HepG2 (cell line): ENCODE measurements around the gene AGER. TPM values are rescaled to one million over a fixed set of nuclear protein-coding genes. Genes with fewer than 3 reads are reported as not detected.
A peak's percentile ranks its signal among the peaks of the same experiment; 100 is the strongest.

Source experiments
- ARID3A ChIP-seq: IDR thresholded peaks from 2 replicates; pipeline ENCODE4 v1.6.1; 2012; ENCODE audit warnings: low read depth, low read length, improper control_type of control experiment
- ARID4A ChIP-seq: sonication (generic); formaldehyde crosslinking; IDR thresholded peaks from 2 replicates; pipeline ENCODE4 v1.5.0; 2020; ENCODE audit warnings: mild to moderate bottlenecking, missing genetic modification reagents, borderline replicate concordance
- ATF7-NPFF ChIP-seq: sonication (generic); formaldehyde crosslinking; IDR thresholded peaks from 2 replicates; pipeline ENCODE4 v1.8.1; 2023; ENCODE audit warnings: mild to moderate bottlenecking, low read depth, missing genetic modification reagents, moderate library complexity
- CBX1 ChIP-seq: IDR thresholded peaks from one replicate; pipeline ENCODE4 v1.6.1; 2016; ENCODE audit warnings: antibody characterized with exemption, low read depth
- CEBPZ ChIP-seq: IDR thresholded peaks from 2 replicates; pipeline ENCODE4 v1.6.1; 2012; ENCODE audit warnings: low read length, improper control_type of control experiment
- HNRNPUL1 ChIP-seq: fragments of 200-400 bp; formaldehyde crosslinking; IDR thresholded peaks from 2 replicates; pipeline ENCODE4 v1.6.1; 2017; ENCODE audit warnings: low read depth, mild to moderate bottlenecking, low read length, moderate library complexity
- MAFK ChIP-seq, 2 experiments: IDR thresholded peaks in 1 of 2; conservative IDR thresholded peaks in 1 of 2; 2 replicates each; pipeline ENCODE4 v1.6.1; 2011; ENCODE audit warnings: improper control_type of control experiment in 2 of 2, low read length in 2 of 2
- RBAK ChIP-seq: sonication (generic); formaldehyde crosslinking; IDR thresholded peaks from 2 replicates; pipeline ENCODE4 v1.5.1; 2020; ENCODE audit warnings: mild to moderate bottlenecking, missing genetic modification reagents
- SALL1 ChIP-seq: sonication (generic); formaldehyde crosslinking; IDR thresholded peaks from 2 replicates; pipeline ENCODE4 v1.8.0; 2022; ENCODE audit warnings: mild to moderate bottlenecking, missing genetic modification reagents
- ZFY ChIP-seq: sonication (generic); formaldehyde crosslinking; IDR thresholded peaks from 2 replicates; pipeline ENCODE4 v1.4.0; 2020; ENCODE audit warnings: missing genetic modification reagents
- ZNF644 ChIP-seq: IDR thresholded peaks from 2 replicates; pipeline ENCODE4 v1.6.1; 2016; ENCODE audit warnings: low read depth
- ZNF652 ChIP-seq: IDR thresholded peaks from 2 replicates; pipeline ENCODE4 v1.6.1; 2016; ENCODE audit warnings: low read depth, borderline replicate concordance
- ZSCAN25 ChIP-seq: sonication (generic); formaldehyde crosslinking; IDR thresholded peaks from 2 replicates; pipeline ENCODE4 v1.8.0; 2022; ENCODE audit warnings: mild to moderate bottlenecking, missing genetic modification reagents
- polyA plus RNA-seq, 8 experiments: library from polyadenylated mRNA; depleted of rRNA in 3 of 8; stranded (reverse) in 7 of 8; unstranded in 1 of 8; fragments of >200 nt; fragmentation: Illumina TruSeq in 4 of 8; extraction: Trizol in 4 of 8; gene quantifications; 2 replicates each; pipeline versions ENCODE4 v1.2.1 to v1.2.3, GENCODE V29; 2011 to 2016; ENCODE audit warnings: low read depth in 4 of 8, missing spikeins in 1 of 8, mixed read lengths in 1 of 8; ENCODE audit not compliant: insufficient read depth in 1 of 8
- total RNA-seq, 5 experiments: library from RNA; depleted of rRNA; stranded (reverse); fragments of >200 nt; fragmentation: Illumina TruSeq; extraction: Trizol; gene quantifications; 2 replicates each; pipeline ENCODE4 v1.2.3, GENCODE V29; 2016; ENCODE audit warnings: low read depth in 1 of 5
- TF ChIP-seq, protein P1 (sequence below): sonication (generic); formaldehyde crosslinking; IDR thresholded peaks from 2 replicates; pipeline ENCODE4 v1.8.0; 2022; ENCODE audit warnings: low read depth, missing genetic modification reagents
- TF ChIP-seq, protein P2 (sequence below): sonication (generic); IDR thresholded peaks from 2 replicates; pipeline ENCODE4 v1.6.1; 2016; ENCODE audit warnings: low read depth, borderline replicate concordance

The AGER gene
- total and polyA plus RNA-seq, 2 of the 13 experiments (the other 11 are each of a cell fraction or from before 2014, with no cell fraction given), result 1.9 to 5.1 TPM

GRCh38 chr6:32177788-32178546 lies 6.1 kb downstream of the AGER start, which contains the start of gene RNF5 (continued):
- TF ChIP-seq CEBPZ, result peak; percentile 98
- TF ChIP-seq RBAK (CRISPR knock-in tag), result no peak
- no peak; the same call in 1 of the 2 replicates for TF ChIP-seq ARID4A (CRISPR knock-in tag)
- peak; percentile 99 to 100 for TF ChIP-seq MAFK (conservative IDR thresholded peaks at IDR 0.05 in 1 of 2, IDR thresholded peaks at IDR 0.05 in 1 of 2; ENCODE audit: low read length in 2 of 2)
- peak; percentile 21; the same call in 1 of the 2 replicates for TF ChIP-seq ZNF644 (CRISPR knock-in tag)
- TF ChIP-seq, protein P1, sequence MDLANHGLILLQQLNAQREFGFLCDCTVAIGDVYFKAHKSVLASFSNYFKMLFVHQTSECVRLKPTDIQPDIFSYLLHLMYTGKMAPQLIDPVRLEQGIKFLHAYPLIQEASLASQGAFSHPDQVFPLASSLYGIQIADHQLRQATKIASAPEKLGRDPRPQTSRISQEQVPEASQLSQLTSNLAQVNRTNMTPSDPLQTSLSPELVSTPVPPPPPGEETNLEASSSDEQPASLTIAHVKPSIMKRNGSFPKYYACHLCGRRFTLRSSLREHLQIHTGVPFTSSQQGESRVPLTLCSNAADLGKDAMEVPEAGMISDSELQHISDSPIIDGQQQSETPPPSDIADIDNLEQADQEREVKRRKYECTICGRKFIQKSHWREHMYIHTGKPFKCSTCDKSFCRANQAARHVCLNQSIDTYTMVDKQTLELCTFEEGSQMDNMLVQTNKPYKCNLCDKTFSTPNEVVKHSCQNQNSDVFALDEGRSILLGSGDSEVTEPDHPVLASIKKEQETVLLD (CRISPR knock-in tag), result no peak
- TF ChIP-seq ATF7-NPFF (CRISPR knock-in tag), result 0 out of 2 replicates have a peak, but pooled peaks have one; percentile 16
- TF ChIP-seq ZNF652, result no peak
- TF ChIP-seq CBX1, result no peak
- TF ChIP-seq HNRNPUL1, result no peak
- TF ChIP-seq ARID3A, result peak; percentile 74
- TF ChIP-seq SALL1 (CRISPR knock-in tag), result peak; percentile 50
- TF ChIP-seq, protein P2, sequence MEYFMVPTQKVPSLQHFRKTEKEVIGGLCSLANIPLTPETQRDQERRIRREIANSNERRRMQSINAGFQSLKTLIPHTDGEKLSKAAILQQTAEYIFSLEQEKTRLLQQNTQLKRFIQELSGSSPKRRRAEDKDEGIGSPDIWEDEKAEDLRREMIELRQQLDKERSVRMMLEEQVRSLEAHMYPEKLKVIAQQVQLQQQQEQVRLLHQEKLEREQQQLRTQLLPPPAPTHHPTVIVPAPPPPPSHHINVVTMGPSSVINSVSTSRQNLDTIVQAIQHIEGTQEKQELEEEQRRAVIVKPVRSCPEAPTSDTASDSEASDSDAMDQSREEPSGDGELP, result no peak; the same call in 1 of the 2 replicates
- TF ChIP-seq ZFY (CRISPR knock-in tag), result no peak
- TF ChIP-seq ZSCAN25, result no peak
